Breast epithelium (tissue), 3 donors: ENCODE results near the gene GNAT2.

Source experiments
- CTCF ChIP-seq, 3 donors: fragments of 450-650 bp; IDR thresholded peaks; one replicate each; pipeline ENCODE4 v1.5.1; 2016 to 2017; ENCODE audit warnings: antibody characterized with exemption in 3 of 3, mild to moderate bottlenecking in 3 of 3, moderate library complexity in 3 of 3
- POLR2A ChIP-seq: fragments of 450-650 bp; IDR thresholded peaks from one replicate; pipeline ENCODE4 v1.6.1; 2016; ENCODE audit warnings: antibody characterized with exemption, mild to moderate bottlenecking, moderate library complexity

- TF ChIP-seq CTCF (IDR thresholded peaks at IDR 0.05) (no peak), POLR2A (no peak)
Measured at GRCh38 chr1:109589679-109590078, 29.7 kb downstream of the GNAT2 start.
